ENCODE measurements around the gene MACF1.
A peak's percentile ranks its signal among the peaks of the same experiment; 100 is the strongest.
"Not testable (repeated sequence)": the region's sequence is repeated elsewhere in the genome, so short reads cannot be mapped to it uniquely, and the experiment has no call there.

The MACF1 gene

DNA sequence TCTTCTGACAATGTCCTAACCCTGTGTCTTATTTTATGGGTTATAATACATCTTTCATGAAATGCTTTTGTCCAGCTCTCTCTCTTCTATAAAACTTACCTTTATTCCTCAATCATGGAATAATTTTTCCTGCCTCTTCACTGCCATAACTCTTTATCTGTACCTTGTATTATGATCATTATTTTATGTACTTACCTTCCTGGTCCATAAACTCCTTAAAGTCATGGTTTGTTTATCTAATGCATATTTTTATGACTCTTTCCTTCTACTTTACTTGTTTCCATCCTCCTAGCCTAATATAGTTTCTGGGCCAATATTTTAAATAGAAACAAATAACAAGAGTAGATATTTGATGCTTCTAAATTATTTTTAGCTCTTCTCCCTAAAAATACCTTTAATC is 221.1 kb downstream of the MACF1 start:
- Mint-ChIP-seq H3K27me3 (ENCODE audit: low read depth) (no peaks in the 10 kb centered on the region), H3K9me3 (no peaks in the 10 kb centered on the region), H3K27ac (no peak overlapping the region), H3K36me3 (ENCODE audit: low read depth) (peaks cover 58% of the 10 kb centered on the region), H3K4me1 (ENCODE audit: low read depth) (peaks cover 4% of the 10 kb centered on the region), H3K4me3 (no peak overlapping the region)
- no peak for DNase-seq (ENCODE audit: low spot score)

DNA sequence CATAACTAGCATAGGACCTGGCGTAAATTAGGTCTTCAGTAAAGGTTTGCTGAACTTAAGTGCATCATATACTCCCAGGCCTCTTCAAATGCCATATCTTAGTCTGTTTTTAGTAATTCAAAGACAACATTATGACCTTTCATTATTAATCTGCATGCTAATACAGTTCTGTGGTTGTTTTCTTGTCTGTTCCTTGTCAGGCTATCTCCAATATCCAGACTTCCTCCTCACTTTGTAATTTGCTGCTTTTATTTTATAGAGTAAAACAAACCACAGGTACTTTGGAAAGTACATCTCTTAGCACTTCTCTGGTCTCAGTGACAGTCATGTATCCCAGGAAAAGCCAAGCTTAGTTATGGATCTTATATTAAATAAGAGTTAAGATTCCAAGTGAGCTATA is 221.9 kb downstream of the MACF1 start:
- peaks cover 64% of the 10 kb centered on the region for H3K36me3 Mint-ChIP-seq (ENCODE audit: low read depth)
- no peak overlapping the region for H3K4me3 Mint-ChIP-seq
- no peaks in the 10 kb centered on the region for H3K27me3 Mint-ChIP-seq (ENCODE audit: low read depth)
- peaks cover 3% of the 10 kb centered on the region for H3K4me1 Mint-ChIP-seq (ENCODE audit: low read depth)
- DNase-seq (ENCODE audit: low spot score): no peak
- H3K27ac Mint-ChIP-seq: no peak overlapping the region
- no peaks in the 10 kb centered on the region for H3K9me3 Mint-ChIP-seq

DNA sequence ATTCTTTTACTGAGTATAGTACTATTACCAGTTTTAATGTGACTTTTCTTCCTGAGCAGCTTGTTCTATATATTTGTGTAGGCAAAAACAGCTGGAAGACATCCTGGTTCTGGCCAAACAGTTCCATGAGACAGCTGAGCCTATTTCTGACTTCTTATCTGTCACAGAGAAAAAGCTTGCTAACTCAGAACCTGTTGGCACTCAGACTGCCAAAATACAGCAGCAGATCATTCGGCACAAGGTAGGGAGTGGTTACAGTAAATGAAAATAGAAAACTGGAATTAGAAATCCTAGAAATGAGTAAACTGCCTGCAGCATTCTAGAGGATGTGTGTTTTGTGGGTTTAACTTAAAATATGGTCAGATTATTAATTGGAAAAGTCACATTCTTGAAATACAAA is 222.9 kb downstream of the MACF1 start:
- peaks cover 70% of the 10 kb centered on the region for H3K36me3 Mint-ChIP-seq (ENCODE audit: low read depth)
- no peaks in the 10 kb centered on the region for H3K27me3 Mint-ChIP-seq (ENCODE audit: low read depth)
- peaks cover under 1% of the 10 kb centered on the region for H3K4me1 Mint-ChIP-seq (ENCODE audit: low read depth)
- no peak overlapping the region for H3K27ac Mint-ChIP-seq
- H3K9me3 Mint-ChIP-seq: no peaks in the 10 kb centered on the region
- no peak for DNase-seq (ENCODE audit: low spot score)
- H3K4me3 Mint-ChIP-seq: no peak overlapping the region

DNA sequence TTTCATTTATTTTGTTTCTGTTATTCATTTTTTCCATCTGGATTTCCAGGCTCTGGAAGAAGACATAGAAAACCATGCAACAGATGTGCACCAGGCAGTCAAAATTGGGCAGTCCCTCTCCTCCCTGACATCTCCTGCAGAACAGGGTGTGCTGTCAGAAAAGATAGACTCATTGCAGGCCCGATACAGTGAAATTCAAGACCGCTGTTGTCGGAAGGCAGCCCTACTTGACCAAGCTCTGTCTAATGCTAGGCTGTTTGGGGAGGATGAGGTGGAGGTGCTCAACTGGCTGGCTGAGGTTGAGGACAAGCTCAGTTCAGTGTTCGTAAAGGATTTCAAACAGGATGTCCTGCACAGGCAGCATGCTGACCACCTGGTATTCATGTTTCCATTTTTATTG is 223.4 kb downstream of the MACF1 start:
- Mint-ChIP-seq H3K36me3 (ENCODE audit: low read depth) (peaks cover 69% of the 10 kb centered on the region), H3K27me3 (ENCODE audit: low read depth) (no peaks in the 10 kb centered on the region), H3K4me3 (no peak overlapping the region), H3K27ac (no peak overlapping the region), H3K9me3 (no peaks in the 10 kb centered on the region), H3K4me1 (ENCODE audit: low read depth) (no peaks in the 10 kb centered on the region)
- no peak for DNase-seq (ENCODE audit: low spot score)

DNA sequence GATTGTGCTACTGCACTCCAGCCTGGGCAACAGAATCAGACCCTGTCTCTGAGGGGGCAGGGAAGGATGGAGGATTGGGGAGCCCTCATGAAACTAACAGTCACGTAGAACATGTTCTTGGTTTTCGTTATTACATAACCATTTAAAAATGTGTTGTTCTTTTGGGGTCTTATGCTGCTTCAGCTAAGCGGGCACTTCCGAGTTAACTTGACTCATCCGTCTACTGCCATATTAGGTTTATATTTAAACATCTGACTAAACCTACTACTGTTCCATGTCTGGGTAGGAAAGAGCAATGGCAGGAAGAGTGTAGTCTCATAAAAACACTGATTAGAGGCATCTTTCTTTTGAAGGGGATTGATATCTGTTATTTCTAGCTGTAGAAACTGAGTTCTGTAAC is 227.4 kb downstream of the MACF1 start:
- Mint-ChIP-seq H3K36me3 (ENCODE audit: low read depth) (peaks cover 73% of the 10 kb centered on the region), H3K4me1 (ENCODE audit: low read depth) (no peaks in the 10 kb centered on the region), H3K9me3 (no peaks in the 10 kb centered on the region), H3K27ac (no peak overlapping the region), H3K27me3 (ENCODE audit: low read depth) (no peaks in the 10 kb centered on the region), H3K4me3 (no peak overlapping the region)
- no peak for DNase-seq (ENCODE audit: low spot score)

DNA sequence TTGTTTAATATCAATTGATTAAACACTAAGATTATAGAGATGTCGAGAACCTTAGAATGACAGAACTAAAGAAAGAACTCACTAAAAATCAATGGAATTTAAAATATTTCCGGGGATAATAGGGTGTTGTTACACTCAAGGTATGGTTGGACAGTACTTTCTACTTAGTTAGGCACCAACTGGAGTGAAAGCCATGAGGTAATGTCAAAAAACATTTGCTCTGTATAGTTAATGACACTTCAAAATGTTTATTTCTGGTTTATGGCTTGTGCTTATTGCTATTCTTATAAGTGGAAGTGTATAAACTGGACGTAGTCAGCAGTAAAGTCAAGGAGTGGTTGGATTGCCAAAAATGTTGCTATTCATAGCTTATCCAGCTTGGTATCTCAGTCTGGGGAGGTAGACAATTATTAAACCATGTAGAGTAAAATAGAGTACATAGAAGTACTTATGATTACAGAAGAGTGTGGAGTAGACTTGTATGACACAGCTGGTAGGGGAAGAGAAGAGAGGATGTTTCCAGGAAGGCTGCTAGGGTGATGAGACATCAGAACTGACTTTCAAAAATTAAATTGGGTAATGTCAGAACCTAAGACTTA is 230.4 kb downstream of the MACF1 start:
- peaks cover 60% of the 10 kb centered on the region for H3K36me3 Mint-ChIP-seq (ENCODE audit: low read depth)

DNA sequence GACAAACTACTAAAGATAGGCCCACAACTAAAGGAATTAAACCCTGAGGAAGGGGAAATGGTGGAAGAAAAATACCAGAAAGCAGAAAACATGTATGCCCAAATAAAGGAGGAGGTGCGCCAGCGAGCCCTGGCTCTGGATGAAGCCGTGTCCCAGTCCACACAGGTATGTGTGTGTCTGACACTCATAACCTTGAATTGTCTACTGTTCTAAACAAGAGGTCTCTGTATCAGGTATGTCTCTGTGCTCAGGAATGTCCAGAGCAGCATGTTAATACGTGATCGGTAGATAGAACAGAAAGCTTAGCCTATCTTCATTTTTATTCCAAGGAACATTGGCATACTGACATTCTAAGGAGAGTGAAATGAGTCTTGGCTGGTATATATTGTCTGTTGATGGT is 231.1 kb downstream of the MACF1 start:
- Mint-ChIP-seq H3K36me3 (ENCODE audit: low read depth) (peaks cover 58% of the 10 kb centered on the region), H3K4me1 (ENCODE audit: low read depth) (no peaks in the 10 kb centered on the region), H3K27ac (no peak overlapping the region), H3K9me3 (no peaks in the 10 kb centered on the region), H3K27me3 (ENCODE audit: low read depth) (no peaks in the 10 kb centered on the region), H3K4me3 (no peak overlapping the region)
- no peak for DNase-seq (ENCODE audit: low spot score)

More for the DNA sequence above, 230.4 kb downstream of the MACF1 start:
- Mint-ChIP-seq H3K4me1 (ENCODE audit: low read depth) (no peaks in the 10 kb centered on the region), H3K27ac (no peak overlapping the region), H3K27me3 (ENCODE audit: low read depth) (no peaks in the 10 kb centered on the region), H3K9me3 (no peaks in the 10 kb centered on the region), H3K4me3 (no peak overlapping the region)
- no peak for DNase-seq (ENCODE audit: low spot score)

DNA sequence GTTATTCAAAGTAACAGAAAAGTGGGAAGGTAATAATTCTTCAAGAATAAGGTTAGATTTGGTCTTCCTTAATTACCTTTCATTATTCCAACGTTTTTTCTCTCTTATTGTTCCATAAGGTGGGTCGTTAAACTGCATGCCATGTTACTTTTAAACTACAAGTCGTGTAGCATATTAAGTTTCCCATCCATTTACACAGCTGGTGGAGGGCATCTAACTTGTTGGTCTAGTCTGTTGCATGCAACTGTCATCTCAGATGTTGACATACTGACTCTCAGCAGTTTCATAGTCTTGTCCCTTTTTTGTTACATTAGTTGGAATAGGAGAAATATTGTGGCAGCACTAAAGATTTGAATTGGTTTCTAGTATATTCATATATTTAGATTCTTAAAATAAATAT is 232.3 kb downstream of the MACF1 start:
- Mint-ChIP-seq H3K27ac (no peak overlapping the region), H3K36me3 (ENCODE audit: low read depth) (peaks cover 51% of the 10 kb centered on the region), H3K9me3 (no peaks in the 10 kb centered on the region), H3K4me1 (ENCODE audit: low read depth) (no peaks in the 10 kb centered on the region), H3K27me3 (ENCODE audit: low read depth) (no peaks in the 10 kb centered on the region), H3K4me3 (no peak overlapping the region)
- DNase-seq (ENCODE audit: low spot score): no peak

DNA sequence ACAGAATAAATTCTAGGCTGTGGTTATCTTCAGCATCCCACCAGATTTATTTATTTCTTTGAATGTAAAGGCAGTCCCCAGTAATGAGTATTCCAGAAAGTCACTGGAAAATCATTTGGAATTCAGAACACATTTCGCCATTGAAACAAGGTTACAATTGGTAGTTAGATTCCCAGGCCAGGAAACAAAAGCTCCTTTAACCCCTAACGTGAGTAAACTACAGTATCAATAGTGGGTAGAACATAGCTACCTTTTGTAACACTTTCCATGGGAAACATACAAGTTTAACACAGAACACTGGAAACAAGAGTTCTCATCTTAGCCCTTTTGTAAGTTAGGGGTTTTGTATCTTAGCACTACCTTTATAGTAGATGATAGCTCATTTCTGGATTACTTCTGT is 233.5 kb downstream of the MACF1 start:
- H3K27me3 Mint-ChIP-seq (ENCODE audit: low read depth): no peaks in the 10 kb centered on the region
- no peak for DNase-seq (ENCODE audit: low spot score)
- no peaks in the 10 kb centered on the region for H3K9me3 Mint-ChIP-seq
- no peaks in the 10 kb centered on the region for H3K4me1 Mint-ChIP-seq (ENCODE audit: low read depth)
- no peak overlapping the region for H3K4me3 Mint-ChIP-seq
- H3K36me3 Mint-ChIP-seq (ENCODE audit: low read depth): peaks cover 49% of the 10 kb centered on the region
- H3K27ac Mint-ChIP-seq: no peak overlapping the region

DNA sequence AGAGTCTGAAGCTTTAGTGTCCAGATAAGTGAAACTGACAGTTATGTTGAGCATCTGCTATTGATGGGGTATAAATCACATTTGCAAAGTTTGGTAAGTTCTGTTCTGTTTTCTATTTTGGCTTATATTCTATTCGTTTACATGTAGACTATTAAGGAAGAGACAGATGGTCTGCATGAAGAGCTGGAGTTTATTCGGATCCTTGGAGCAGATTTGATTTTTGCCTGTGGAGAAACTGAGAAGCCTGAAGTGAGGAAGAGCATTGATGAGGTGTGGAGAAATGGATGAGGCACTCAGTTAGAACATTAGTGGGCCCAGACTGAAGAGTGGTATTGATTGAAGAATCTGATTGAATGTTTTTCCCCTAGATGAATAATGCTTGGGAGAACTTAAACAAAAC is 236.4 kb downstream of the MACF1 start:
- Mint-ChIP-seq H3K27ac (peak overlapping the region; percentile 3), H3K9me3 (no peaks in the 10 kb centered on the region), H3K4me1 (ENCODE audit: low read depth) (no peaks in the 10 kb centered on the region), H3K36me3 (ENCODE audit: low read depth) (peaks cover 54% of the 10 kb centered on the region), H3K4me3 (no peak overlapping the region), H3K27me3 (ENCODE audit: low read depth) (no peaks in the 10 kb centered on the region)
- DNase-seq (ENCODE audit: low spot score): no peak

DNA sequence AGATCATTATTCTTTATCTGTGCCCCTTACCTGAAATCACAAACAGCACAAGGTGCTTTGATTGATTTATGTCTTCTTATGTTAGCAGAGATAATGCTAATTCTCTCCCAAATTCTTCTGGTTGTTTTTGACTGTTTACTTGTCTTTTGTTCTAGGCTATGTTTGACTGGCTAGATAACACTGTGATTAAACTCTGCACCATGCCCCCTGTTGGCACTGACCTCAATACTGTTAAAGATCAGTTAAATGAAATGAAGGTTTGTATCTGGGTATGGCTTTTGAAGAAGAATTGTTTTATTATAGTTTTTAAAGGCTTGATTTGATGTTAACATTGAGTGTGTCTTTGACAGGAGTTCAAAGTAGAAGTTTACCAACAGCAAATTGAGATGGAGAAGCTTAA is 237.3 kb downstream of the MACF1 start:
- Mint-ChIP-seq H3K9me3 (no peaks in the 10 kb centered on the region), H3K4me1 (ENCODE audit: low read depth) (no peaks in the 10 kb centered on the region), H3K27ac (no peak overlapping the region), H3K36me3 (ENCODE audit: low read depth) (peaks cover 49% of the 10 kb centered on the region), H3K27me3 (ENCODE audit: low read depth) (no peaks in the 10 kb centered on the region), H3K4me3 (no peak overlapping the region)
- DNase-seq (ENCODE audit: low spot score): no peak

DNA sequence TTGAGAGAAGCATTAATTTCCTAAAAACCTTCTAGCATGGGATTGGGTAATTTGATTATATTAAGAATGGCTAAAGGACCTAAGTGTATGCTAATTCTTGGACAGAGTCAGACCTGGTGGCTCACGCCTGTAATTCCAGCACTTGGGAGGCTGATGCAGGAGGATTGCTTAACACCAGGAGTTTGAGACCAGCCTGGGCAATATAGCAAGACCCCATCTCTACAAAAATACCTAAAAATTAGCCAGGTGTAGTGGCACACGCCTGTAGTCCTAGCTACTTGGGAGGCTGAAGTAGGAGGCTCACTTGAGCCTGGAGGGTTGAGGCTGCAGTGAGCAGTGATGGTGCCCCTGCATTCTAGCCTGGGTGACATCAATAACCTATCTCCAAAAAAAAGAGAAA is 241.1 kb downstream of the MACF1 start:
- Mint-ChIP-seq H3K27me3 (ENCODE audit: low read depth) (no peaks in the 10 kb centered on the region), H3K27ac (no peak overlapping the region), H3K4me1 (ENCODE audit: low read depth) (no peaks in the 10 kb centered on the region), H3K4me3 (no peak overlapping the region), H3K9me3 (no peaks in the 10 kb centered on the region), H3K36me3 (ENCODE audit: low read depth) (peaks cover 60% of the 10 kb centered on the region)
- DNase-seq (ENCODE audit: low spot score): no peak

DNA sequence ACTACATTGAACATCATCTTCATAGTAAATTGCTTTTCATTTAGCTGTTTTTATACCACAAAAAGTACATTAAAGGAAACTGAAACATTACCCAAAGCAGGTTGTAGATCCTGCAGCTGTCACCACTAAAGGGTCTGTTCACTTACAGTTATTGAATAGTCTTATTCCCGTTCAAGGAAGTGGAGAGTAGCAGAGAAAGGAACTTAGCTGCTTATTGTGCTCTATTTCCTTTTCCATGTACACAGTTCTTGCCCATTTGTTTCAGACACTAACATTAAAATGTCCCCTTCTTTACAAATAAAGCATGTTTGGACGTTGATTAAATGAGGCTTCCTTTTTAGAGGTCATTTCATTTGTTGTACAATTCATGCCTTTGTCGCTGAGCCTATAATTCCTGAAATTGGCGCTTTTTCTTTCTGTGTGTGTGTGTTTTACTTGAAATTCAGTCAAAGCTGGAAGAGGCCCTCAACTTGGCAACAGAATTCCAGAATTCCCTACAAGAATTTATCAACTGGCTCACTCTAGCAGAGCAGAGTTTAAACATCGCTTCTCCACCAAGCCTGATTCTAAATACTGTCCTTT is 242.6 kb downstream of the MACF1 start:
- Mint-ChIP-seq H3K4me3 (no peak overlapping the region), H3K27ac (no peak overlapping the region)

DNA sequence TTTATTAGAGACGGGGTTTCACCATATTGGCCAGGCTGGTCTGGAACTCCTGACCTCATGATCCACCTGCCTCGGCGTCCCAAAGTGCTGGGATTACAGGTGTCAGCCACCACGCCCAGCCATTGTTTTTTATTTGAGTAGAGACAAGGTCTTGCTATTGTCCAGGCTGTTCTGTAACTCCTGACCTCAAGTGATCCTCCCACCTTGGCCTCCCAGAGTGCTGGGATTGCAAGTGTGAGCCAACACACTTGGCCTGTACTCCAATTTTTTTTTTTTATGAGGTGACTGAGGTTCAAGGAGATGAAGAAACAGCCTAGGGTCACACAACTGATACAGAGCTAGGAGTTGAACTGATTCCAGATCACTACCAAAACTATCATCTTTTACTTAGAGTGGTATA is 245.5 kb downstream of the MACF1 start:
- H3K36me3 Mint-ChIP-seq (ENCODE audit: low read depth): peaks cover 70% of the 10 kb centered on the region
- not testable (repeated sequence) for H3K4me3 Mint-ChIP-seq; H3K9me3 Mint-ChIP-seq; H3K27ac Mint-ChIP-seq; DNase-seq (ENCODE audit: low spot score); H3K4me1 Mint-ChIP-seq (ENCODE audit: low read depth); H3K27me3 Mint-ChIP-seq (ENCODE audit: low read depth)

More for the DNA sequence above, 242.6 kb downstream of the MACF1 start:
- Mint-ChIP-seq H3K27me3 (ENCODE audit: low read depth) (no peaks in the 10 kb centered on the region), H3K36me3 (ENCODE audit: low read depth) (peaks cover 69% of the 10 kb centered on the region), H3K4me1 (ENCODE audit: low read depth) (no peaks in the 10 kb centered on the region), H3K9me3 (no peaks in the 10 kb centered on the region)
- no peak for DNase-seq (ENCODE audit: low spot score)

DNA sequence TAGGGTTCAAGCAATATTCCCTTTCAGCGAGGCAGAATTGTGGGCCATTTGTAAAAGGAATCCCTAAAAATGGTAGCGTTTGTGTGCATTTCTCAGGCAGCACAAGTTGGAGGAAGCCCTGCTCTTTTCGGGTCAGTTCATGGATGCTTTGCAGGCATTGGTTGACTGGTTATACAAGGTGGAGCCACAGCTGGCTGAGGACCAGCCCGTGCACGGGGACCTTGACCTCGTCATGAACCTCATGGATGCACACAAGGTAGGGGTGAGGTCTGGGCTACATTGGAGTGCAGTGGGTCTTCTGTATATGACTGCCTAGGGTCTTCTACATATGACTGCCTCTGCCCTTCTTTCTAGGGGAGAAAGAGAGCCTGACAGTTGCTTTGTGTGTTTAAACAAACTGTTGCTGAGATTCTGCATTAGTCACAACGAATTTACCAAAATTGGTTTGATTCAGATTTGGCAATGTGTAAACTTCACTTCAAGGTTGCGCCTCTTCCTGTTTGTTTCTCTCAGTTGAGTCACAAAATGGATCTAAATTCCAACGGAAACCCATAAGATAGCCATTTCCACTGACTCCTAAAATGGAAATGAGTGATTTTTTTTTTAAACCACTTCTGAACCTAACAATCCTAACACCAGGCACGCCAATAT is 246.6 kb downstream of the MACF1 start:
- Mint-ChIP-seq H3K27me3 (ENCODE audit: low read depth) (no peaks in the 10 kb centered on the region), H3K4me1 (ENCODE audit: low read depth) (no peaks in the 10 kb centered on the region), H3K4me3 (no peak overlapping the region), H3K36me3 (ENCODE audit: low read depth) (peaks cover 73% of the 10 kb centered on the region), H3K9me3 (no peaks in the 10 kb centered on the region), H3K27ac (no peak overlapping the region)
- no peak for DNase-seq (ENCODE audit: low spot score)

Data from T-helper 2 cell treated with Interferon-gamma antibody and Interleukin-4, amounts not matched to agents 5 μg/mL and 100 μg/mL, for 36 hours (primary cell).